HG03575 (cell line): ENCODE results near the gene VCP.

ENCODE experiments used
- ATAC-seq: cut with Tn5 transposase; IDR thresholded peaks from one replicate; pipeline ENCODE4 v1.9.1; 2021; ENCODE audit not compliant: unreplicated experiment, insufficient number of reproducible peaks, low FRiP score; ENCODE audit errors: extremely low read depth

The VCP gene

DNA sequence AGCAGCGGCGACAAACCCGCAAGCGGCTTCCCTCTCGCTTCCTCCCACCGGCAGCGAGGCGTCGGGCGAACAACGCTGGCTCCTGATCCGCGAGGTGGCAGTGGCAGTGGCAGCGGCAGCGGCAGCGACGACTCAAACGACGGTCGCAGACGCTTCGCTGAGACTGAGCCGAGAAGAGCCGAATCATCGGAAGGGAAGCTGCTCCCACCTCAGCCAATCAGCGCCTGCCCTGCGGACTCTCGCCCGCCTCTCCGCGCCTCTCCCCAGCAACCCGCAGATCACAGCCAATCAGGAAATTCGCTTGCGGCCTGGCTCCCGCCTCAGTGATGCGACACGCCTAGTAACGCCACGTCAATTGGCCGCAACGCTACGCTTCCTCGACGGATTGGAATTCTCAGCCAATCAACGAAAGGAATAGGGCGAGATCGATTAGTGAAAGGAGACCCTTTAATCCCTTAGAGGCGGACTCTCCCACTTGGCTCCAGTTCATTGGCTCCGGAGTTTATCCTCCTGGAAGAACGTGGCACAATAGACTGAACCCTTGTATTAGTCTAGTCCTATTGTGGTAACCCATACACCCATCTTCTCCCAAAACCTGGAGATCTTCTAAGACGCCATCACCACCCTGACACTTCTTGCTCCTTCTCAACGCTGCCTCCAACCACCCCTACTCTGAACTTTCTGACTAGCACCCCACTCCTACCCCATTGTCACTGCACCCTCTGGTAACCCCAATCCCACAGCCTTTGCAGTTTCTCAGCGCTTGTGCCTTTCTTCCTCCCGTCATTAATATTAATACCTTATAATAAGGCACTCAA is at the start of gene VCP:
Gene VCP, minus strand, starts transcription at position 165 of the 818 bp plus-strand sequence. CDS start 272 bp downstream, outside the sequence.
- peak; percentile 73 for ATAC-seq

DNA sequence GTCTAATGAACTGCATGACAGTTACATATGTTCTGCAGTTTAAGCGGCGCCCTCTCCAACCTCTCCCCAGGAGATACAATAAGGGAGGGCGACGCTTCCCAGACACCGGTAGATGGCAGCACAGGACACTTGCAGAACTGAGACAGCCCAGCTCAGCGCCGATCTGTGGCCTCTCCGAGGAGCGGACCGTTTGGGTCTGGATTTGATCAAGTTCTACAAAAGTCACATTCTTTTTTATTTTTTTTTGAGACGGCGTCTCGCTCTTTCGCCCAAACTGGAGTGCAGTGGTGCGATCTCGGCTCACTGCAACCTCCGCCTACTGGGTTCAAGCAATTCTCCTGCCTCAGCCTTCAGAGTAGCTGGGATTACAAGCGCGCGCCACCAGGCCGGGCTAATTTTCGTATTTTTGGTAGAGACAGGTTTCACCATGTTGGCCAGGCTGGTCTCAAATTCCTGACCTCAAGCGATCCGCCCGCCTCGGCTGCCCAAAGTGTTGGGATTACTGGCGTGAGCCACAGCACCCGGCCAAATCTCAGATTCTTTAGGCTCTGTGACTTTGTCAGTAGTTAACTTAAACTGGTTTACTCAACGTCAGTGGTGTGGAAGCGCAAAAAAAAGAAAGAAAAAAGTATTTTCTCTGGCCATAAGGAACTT is 44.6 kb upstream of the VCP start:
- no peak for ATAC-seq

DNA sequence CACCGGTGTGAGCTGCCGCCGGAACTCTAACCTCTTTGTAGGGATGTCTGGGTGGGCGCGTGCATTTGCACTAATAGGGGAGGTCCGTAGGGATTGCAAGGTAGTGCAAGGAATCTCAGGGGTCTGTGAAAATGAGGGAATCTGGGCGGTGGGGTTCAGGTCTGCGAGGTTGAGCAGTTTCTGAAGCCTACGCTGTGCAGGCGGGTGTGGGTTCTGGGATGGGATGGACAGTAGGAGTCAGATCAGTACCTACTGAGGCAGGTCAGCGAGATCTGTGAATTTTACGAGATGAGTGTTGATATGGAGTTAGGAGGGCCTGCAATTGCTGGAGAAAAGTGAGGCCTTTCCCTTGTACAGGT is 44.1 kb upstream of the VCP start:
- ATAC-seq, result no peak

DNA sequence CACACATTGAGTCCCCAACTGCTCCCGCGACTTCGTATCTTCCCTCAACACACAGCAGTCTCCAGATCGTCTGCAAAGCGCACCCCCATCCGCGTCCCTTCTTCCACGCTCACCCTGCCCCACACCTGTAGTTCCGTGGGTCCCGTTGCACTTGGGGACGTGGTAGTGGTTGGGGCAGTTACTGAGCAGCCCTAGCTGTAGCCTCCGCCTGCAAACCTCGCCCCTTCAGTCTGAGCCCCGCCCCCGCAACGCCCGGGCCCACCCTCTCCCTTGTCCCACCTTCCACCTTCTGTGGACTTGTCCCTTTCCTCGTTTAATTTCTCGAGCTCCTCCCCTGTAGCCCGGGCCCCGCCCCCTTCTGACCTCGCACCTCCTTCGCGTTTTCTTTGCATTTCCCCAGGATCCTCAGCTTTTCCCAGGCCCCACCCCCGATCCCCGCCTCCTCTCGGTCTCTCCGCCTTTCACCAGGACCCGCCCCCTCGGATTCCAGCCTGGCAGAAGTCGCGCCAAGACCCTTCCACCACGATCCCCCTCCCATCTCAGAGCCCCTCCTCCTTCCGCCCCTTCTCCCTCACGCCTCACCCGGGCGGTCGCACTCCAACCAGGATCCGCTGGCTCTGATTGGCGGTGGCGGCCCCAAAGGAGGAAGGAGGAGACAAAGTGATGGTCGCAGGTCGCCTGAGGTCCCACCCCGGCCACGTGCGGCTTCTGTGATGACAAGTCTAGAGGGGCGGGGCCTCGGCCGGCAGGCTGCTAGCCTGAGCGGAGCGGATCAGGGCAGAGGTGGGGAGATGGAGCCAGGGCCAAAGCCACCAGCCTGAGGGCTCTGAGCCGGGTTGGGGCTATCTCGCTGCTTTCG is 43.5 kb upstream of the VCP start, which contains the start of gene ATOSB:
Gene ATOSB, minus strand, starts transcription at position 183 of the 859 bp plus-strand sequence. CDS start 7,588 bp downstream, outside the sequence.
- peak; percentile 39 for ATAC-seq

DNA sequence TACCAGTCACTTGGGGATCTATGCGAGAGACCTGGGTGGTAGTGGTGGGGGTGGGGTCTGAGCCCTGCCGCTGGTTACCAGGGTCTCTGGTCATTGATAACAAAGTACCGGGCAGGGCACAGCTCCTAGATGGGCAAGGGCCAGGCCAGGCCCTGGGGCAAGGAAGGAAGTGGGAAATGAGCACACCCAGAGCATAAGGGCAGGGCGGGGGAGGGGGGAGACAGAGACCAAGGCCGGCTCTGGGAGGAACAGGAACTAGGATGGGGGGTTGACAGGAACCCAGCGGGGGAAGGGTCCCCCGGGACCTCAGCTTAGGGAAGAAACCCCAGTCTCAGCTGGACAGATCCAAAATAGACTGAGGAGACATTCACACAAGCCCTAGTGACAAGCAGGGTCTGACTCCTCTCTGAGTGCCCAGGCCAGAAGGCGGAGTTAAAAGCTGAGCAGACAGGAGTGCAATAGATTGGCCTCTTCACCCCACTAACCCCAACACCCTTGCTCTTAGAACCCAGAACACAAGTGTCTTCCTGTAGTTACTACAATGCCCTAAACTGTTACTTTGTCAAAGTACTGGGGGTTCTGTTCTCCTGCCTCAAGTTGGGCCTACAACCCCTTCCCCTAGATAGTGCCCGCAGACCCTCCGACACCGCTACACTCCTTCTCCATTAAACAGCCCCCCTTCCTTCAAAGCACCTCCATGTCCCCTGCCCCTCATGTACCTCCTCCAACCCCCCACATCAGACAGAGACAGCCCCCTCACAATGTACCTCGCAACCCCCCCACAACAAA is 42.6 kb upstream of the VCP start:
- no peak for ATAC-seq

DNA sequence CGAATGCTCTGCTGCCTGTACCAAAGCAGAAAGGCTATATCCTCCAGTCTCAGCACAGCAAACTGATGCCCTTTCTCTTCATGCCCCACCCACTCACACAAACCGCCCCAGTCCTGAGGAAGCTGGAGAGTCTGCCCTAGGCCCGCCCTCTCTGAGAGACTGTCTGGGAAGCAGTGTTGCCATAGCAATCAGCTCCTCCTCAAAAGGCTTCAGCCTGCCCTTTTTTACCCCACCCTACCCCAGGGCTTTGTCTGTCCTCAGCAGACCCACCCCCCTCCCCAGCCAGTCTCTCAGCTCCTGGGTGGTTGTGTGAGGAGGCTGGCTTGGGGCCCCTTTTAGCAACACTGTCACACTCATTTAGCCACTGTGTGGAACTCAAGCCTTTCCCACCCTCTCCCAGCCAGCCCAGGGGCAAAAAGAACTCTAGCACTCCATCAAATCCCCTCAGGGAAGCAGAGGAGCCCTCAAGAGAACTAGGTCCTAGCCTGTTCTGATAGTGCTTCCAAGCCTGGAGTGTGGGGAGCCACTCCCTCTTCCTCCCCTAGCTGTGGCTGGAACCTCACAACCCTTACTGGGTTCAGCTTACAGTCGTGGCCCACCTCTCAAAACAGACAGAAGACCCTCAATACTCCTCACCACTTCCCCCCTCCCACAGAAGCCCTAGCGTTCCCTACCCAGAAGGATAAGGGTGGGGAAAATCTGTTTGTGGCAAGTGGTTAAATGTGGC is 41.9 kb upstream of the VCP start:
- no peak for ATAC-seq

DNA sequence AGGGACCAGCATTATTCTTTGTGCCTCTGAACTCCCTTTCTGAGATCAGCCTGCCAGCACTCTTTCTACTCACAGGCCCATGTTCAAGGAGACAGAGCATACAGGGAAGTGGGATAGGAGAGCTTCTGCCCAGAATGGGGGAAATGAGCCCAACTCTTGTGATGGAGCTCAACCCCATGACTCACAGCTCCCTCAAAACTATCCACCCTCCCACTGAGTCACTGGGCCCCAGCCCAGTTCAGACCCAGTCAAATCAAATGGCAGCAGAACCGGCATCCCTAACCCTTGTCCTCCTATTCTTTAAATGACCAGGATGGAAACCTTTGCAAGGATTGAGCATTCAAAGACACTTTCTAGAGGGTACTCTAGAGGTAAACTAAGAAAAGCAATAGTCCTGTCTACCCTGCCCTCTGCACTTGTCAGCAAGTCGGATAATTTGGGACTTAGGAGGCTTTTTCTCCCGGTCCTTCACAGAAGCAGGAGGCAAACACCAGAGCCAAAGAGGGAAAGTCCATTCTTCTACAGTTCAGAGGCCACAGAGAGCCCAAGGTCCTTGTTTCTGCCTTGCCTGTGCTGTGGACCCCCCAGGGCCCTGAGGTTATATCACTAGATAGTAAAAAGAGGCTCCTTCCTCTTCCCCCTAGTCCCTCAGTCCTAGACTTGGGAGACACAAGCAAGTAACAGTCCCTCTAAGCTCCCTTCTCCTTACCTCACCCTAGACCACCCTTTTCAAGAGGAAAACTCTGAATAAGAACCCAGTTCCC is 40.0 kb upstream of the VCP start:
- no peak for ATAC-seq

DNA sequence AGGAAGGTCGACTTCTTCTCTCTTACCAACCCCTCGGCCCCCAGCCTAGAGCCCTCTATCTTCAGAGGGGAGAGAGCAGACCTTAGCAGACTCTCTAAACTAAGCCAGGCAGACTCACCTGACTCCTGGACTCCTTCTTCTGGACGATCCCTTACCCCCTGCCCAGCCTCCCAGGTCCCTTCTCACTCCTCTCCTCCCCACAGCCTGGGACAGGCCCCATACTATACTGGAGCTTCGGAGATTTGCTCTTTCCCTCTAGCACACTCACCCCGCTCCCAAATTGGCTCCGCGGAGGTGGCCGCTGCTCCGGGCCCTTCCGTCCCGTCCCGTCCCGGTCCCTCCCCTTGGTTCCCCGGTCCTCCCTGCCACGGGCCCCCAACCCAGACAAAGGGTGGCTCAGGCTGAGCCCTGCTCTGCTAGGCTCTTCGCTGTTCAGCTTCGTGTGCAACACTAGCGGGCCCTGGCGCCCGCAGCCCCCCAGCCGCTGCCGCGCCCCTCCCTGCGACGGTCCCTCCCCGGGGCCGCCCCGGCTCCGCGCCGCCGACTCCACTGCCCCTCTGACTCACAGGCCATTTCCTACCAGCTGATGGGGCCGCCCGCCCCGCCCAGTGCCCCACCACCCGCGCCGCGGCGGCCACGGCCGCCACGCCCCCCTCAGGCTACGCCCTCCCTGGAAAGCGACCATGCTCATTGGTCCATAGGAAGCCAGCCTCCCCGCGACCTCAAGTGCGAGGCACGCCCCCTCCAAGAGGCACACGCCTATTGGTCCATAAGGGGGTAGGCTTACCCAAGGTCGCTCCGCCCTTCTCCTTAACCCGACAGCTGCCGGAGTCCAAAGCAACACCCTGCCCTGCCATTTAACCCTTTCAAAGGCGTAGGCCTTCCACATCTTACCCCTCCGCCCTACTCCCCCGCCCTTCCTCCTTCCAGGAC is 38.8 kb upstream of the VCP start:
- peak; percentile 52 for ATAC-seq

DNA sequence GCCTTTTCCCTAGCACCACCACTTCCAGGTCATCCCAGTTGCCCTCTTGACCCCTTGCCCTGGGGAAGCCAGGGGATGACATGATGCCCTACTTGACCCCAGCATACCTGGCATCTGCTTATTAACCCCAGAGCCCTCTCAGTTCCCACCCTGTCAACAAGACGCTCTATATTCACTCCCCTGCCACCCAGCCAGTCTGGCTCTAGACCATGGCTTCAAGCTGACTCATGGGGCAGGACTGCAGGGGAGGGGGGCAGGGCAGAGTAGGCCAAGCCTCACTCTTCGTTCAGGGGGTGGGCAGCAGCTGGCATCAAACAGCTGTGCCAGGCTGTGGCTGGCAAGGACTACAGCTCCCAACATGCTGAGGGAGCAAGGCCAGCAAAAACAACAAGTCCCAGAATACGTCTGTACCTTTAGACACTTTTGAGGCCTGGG is 37.9 kb upstream of the VCP start:
- no peak for ATAC-seq

DNA sequence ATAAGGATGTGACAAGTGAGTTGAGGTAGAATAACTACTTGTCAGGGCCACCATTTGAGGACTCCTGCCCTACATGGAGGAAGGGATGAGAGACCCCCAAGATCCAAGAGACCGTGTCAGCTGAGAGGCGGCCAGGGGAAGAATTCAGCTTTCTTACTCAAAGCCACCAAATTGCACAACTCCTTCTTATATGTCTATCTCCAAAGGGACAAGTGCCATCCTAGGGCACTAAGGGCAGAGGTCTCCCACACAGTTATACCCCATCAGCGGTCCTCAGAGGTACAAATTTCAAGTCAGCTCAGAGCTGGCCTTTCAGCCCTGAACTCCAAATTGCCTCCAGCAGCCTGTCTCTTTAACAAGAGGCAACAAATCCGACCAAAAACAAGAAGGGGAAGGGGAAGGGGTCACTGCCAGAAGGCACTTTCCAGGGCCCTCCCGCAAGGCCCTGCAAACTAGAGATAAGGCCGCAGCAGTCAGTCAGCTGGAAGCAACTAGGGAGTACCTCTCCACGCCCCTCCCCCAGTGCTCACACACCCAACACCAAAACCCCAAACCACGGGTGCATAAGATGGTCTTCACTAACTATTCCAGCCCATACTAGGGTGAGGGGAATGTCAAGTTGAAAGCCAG is 36.6 kb upstream of the VCP start:
- ATAC-seq, result no peak

DNA sequence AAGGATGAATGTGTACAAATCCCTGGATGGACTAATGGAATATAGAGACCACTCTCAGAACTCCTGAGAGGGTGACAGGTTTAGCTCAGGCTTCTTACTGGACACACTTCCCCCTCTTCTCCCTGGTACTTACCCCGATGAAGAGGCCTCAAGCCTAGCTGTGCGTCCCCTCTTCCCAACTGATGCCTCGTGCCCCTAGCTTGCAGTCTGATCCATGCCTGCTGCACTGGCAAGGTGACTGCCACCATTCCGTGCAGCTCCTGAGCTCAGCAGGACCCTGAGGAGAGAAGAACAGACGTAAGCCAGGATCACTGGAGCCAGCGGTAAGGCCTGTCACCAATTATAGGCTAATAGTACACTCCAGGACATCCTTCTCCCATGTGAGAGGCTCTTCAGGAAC is 36.0 kb upstream of the VCP start:
- no peak for ATAC-seq

DNA sequence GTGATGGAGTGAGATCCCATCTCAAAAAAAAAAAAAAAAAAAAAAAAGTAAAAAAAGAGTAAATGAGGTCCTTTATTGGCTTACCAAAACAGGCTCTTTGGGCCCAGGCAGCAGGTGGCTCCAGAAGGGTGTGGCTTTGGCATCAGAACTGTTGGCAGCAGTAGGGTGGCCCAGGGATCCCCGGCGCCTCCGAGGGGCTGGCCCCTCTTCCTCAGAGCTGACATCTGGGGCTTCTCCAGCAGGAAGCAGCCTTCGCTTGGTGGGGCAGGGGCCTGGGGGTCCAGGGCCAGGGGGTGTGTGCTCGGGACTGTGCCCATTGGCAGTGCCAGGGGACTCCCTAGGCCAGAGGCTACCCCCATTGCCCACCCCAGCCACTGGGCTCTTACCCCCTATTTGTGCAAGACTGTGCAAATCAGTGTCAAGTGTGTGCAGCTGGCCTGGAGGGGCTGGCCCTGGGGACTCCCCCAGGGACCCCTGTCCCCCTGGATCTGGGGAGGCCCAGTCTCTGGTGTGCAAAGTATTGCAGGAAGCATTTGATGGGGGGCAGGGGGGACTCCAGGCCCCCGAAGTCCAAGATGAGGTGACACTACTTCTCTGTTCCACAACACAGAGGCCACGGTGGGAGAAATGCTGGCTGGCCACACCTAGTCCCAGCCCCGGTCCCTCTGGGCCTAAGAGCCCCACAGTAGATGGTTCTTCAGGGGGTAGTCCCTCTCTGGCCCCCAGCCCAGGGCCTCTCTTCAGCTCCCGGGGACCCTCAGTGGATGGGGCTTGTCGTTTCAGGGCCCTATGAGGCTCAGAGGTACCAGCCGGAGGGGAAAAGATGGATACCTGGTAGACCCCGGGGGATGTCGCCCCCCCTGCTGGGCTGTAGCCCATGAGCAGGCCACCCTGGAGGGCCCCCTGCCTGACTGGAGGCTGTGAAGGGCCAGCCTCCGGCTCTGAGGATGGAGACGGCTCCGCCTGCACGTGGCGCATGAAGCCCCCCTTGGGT is 35.2 kb upstream of the VCP start:
- ATAC-seq, result no peak

DNA sequence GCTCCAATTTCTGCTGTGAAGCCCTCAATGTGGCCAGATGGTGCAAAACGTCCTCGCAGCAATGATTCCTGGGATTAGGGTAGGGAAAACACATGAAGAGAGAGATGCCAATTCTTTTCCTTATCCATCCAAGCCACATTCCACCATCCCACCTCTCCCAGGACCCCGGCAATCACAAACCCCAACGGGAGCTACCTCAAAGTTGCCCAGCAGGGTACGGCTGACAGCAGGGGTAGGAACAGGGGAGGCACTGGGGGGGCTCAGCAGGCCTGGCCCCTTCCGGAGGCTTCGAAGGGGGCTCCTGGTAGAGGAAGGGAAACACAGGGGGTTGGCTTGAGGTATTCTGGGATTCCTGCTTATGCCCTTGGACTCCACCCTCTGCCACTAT is 33.9 kb upstream of the VCP start:
- no peak for ATAC-seq

DNA sequence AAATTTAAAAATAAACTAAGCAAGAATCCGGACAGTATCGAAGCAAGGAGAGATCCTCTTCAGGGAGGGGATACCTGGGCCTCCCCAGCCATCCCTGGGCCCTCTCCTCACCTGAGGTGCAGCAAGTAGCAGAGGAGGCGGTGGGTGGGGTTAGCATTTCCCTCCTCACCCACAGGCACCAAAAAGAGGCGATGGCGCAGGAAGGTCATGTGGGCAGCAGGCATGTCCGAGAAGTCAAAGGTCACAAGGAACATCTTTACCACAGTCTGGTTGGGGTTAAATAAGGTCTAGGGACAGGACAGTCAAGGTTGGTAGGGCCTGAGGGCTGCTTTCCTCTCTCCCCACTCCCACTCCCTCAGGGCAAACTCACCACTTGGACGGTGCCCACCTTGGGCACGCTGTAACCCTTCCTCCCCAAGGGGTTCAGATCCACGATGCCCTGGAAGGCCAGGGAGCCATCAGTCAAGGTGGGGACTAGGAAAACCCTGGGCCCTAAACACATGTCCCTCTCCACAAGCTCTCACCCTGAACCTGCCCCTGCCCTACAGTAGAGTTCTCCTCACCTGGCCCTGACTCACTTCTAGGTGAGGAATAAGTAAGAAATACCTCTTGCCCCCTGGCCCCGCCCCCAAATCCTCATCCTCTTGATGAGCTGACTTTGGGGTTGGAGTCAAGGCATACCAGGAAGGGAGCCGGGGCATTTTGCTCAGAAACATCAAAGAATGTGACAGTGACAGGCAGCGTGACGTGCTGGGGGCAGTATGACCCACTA is 33.3 kb upstream of the VCP start:
- ATAC-seq, result no peak
